ENCODE data around the gene AGAP1. TPM values are rescaled to one million over a fixed set of nuclear protein-coding genes. Genes with fewer than 3 reads are reported as not detected.

The AGAP1 gene
- total and polyA plus RNA-seq, 2 donors (not counting 3 experiments of a cell fraction or from before 2014, with no cell fraction given), result 10.2 to 20.9 TPM

GRCh38 chr2:235693279-235693678 is 199.4 kb downstream of the AGAP1 start:
- FAIRE-seq, result no peak
- ChIA-PET POLR2A (no interaction called here), CTCF (interaction anchor here (1.8 to 2.9 kb wide), 2 partner anchors 12 to 53 kb away, joined by 4 to 6 read pairs; no protein-coding TSS in a partner anchor)
- Histone ChIP-seq H3K4me2 (ENCODE audit: insufficient read depth, low read length) (no peak overlapping the region), H3K9me1 (replicated peaks; ENCODE audit: control insufficient read depth, extremely low read depth, insufficient read depth, low read length) (no peaks in the 10 kb centered on the region), H3K27ac (ENCODE audit: insufficient read depth, low read depth, low read length) (no peak overlapping the region), H3K4me1 (ENCODE audit: control insufficient read depth, extremely low read depth, insufficient read depth, low read length) (no peaks in the 10 kb centered on the region), H3K36me3 (ENCODE audit: control insufficient read depth in 2 of 2, extremely low read depth in 1 of 2, insufficient read depth in 2 of 2, low read length in 2 of 2) (no peaks in the 10 kb centered on the region), H3K4me3 (replicated peaks in 1 of 3; ENCODE audit: insufficient read depth in 1 of 3, low read depth in 1 of 3, low read length in 3 of 3) (no peak overlapping the region), H3K9me3 (replicated peaks; ENCODE audit: control insufficient read depth, insufficient read depth, low read length) (no peaks in the 10 kb centered on the region), H3K9ac (replicated peaks; ENCODE audit: extremely low read depth, insufficient read depth, low read length) (no peak overlapping the region), H3K79me2 (ENCODE audit: control insufficient read depth, insufficient read depth, low read length) (no peaks in the 10 kb centered on the region), H2AFZ (ENCODE audit: low read depth, low read length) (no peak overlapping the region), H4K20me1 (replicated peaks; ENCODE audit: control insufficient read depth, extremely low read depth, insufficient read depth, low read length) (no peaks in the 10 kb centered on the region), H3K27me3 (ENCODE audit: control insufficient read depth in 2 of 2, insufficient read depth in 2 of 2, low read length in 2 of 2) (no peaks in the 10 kb centered on the region)
- dilution Hi-C loops (cut with MboI; ENCODE audit: extremely low pct_ligation_motif_present, low sequenced_read_pairs), result no loop called here
- BruUV-seq (replicated peaks), result no TSS peak
- no peak for DNase-seq (ENCODE audit: low read depth, low spot score)
- intact Hi-C loops (cut with micrococcal nuclease), result no loop called here
- TF ChIP-seq JUN (IDR thresholded peaks at IDR 0.05; ENCODE audit: borderline replicate concordance, insufficient read depth, insufficient read length, low read depth) (no peak), EZH2 (IDR thresholded peaks at IDR 0.05; ENCODE audit: borderline replicate concordance, low read depth, low read length, severe bottlenecking) (no peak), POLR2AphosphoS5 (IDR thresholded peaks at IDR 0.05; ENCODE audit: insufficient read depth, low read depth, low read length) (no peak), FOS (IDR thresholded peaks at IDR 0.05; ENCODE audit: borderline replicate concordance, insufficient read depth, low read length) (no peak), POLR2A (IDR thresholded peaks at IDR 0.05; ENCODE audit: low read depth, low read length) (no peak), MYC (IDR thresholded peaks at IDR 0.05; ENCODE audit: low read depth, low read length) (no peak), GATA2 (IDR thresholded peaks at IDR 0.05; ENCODE audit: insufficient read depth, insufficient read length, low read depth, low read length) (no peak)
- TF ChIP-seq, protein P1, sequence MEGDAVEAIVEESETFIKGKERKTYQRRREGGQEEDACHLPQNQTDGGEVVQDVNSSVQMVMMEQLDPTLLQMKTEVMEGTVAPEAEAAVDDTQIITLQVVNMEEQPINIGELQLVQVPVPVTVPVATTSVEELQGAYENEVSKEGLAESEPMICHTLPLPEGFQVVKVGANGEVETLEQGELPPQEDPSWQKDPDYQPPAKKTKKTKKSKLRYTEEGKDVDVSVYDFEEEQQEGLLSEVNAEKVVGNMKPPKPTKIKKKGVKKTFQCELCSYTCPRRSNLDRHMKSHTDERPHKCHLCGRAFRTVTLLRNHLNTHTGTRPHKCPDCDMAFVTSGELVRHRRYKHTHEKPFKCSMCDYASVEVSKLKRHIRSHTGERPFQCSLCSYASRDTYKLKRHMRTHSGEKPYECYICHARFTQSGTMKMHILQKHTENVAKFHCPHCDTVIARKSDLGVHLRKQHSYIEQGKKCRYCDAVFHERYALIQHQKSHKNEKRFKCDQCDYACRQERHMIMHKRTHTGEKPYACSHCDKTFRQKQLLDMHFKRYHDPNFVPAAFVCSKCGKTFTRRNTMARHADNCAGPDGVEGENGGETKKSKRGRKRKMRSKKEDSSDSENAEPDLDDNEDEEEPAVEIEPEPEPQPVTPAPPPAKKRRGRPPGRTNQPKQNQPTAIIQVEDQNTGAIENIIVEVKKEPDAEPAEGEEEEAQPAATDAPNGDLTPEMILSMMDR (IDR thresholded peaks at IDR 0.05; ENCODE audit: extremely low read depth in 1 of 2, insufficient read depth in 1 of 2, low read depth in 1 of 2, low read length in 2 of 2), result no peak
- TF ChIP-seq, protein P2, sequence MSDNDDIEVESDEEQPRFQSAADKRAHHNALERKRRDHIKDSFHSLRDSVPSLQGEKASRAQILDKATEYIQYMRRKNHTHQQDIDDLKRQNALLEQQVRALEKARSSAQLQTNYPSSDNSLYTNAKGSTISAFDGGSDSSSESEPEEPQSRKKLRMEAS (IDR thresholded peaks at IDR 0.05; ENCODE audit: insufficient read depth, insufficient read length), result no peak

All from endothelial cell of umbilical vein (primary cell).